SU-DHL-6 (cell line): ENCODE measurements around the gene GPR84.

ENCODE experiments used
- H2AFZ ChIP-seq: fragments of 200-600 bp; sonication (generic); 2 replicates; pipeline ENCODE4 v1.6.1; 2014; ENCODE audit warnings: low read depth, mild to moderate bottlenecking, moderate library complexity, mixed read lengths, antibody characterized with exemption, low read length; ENCODE audit not compliant: severe bottlenecking
- H3F3A ChIP-seq: fragments of 200-600 bp; shearing (Covaris generic); 2 replicates; pipeline ENCODE4 v1.6.0; 2016; ENCODE audit warnings: antibody characterized with exemption, mild to moderate bottlenecking; ENCODE audit not compliant: insufficient read depth
- H3K27ac ChIP-seq: fragments of 200-600 bp; sonication (generic); 2 replicates; pipeline ENCODE4 v1.5.1; 2016; ENCODE audit warnings: low read depth, mild to moderate bottlenecking, low read length, moderate library complexity, mixed read lengths
- H3K27me3 ChIP-seq: fragments of 200-600 bp; sonication (generic), shearing (Covaris generic); 2 replicates; pipeline ENCODE4 v1.6.0; 2014; ENCODE audit warnings: mild to moderate bottlenecking, low read length
- H3K36me3 ChIP-seq: fragments of 200-600 bp; sonication (generic); 2 replicates; pipeline ENCODE4 v1.6.1; 2014; ENCODE audit warnings: mild to moderate bottlenecking, low read length, mixed read lengths
- H3K4me2 ChIP-seq: fragments of 300-600, 200-600 bp; shearing (Covaris generic), sonication (generic); 2 replicates; pipeline ENCODE4 v1.6.0; 2014; ENCODE audit warnings: low read length, low read depth, mild to moderate bottlenecking; ENCODE audit not compliant: poor library complexity, severe bottlenecking
- H3K4me3 ChIP-seq: fragments of 200-600 bp; sonication (generic); 2 replicates; pipeline ENCODE4 v1.5.1; 2014; ENCODE audit warnings: antibody characterized with exemption, low read length, mild to moderate bottlenecking, mixed read lengths; ENCODE audit not compliant: insufficient read depth, poor library complexity, severe bottlenecking
- H3K79me2 ChIP-seq: fragments of 200-600 bp; sonication (generic); 2 replicates; pipeline ENCODE4 v1.6.1; 2014; ENCODE audit warnings: mild to moderate bottlenecking, low read length, moderate library complexity; ENCODE audit not compliant: insufficient read depth
- H3K9ac ChIP-seq: fragments of 200-600 bp; sonication (generic); 2 replicates; pipeline ENCODE4 v1.7.0; 2014; ENCODE audit warnings: mild to moderate bottlenecking, low read length
- H3K9me2 ChIP-seq: fragments of 200-600 bp; sonication (generic); replicated peaks from 2 replicates; pipeline ENCODE4 v1.6.1; 2014; ENCODE audit warnings: low read length; ENCODE audit not compliant: insufficient read depth
- H3K9me3 ChIP-seq: fragments of 200-600 bp; sonication (generic); 2 replicates; pipeline ENCODE4 v1.6.1; 2014; ENCODE audit warnings: low read length, mixed read lengths; ENCODE audit not compliant: insufficient read depth
- H4K20me1 ChIP-seq: fragments of 200-600 bp; sonication (generic); 2 replicates; pipeline ENCODE4 v1.6.1; 2014; ENCODE audit warnings: low read depth, mild to moderate bottlenecking, antibody characterized with exemption, low read length, moderate library complexity, mixed read lengths
- EZH2phosphoT487 ChIP-seq: fragments of 200-600 bp; sonication (generic), shearing (Covaris generic); conservative IDR thresholded peaks from 2 replicates; pipeline ENCODE4 v1.6.1; 2018; ENCODE audit warnings: mild to moderate bottlenecking, antibody characterized with exemption, low read length, moderate library complexity, mixed read lengths
- TF ChIP-seq, protein P1 (sequence below): fragments of 200-600 bp; sonication (generic); IDR thresholded peaks from one replicate; pipeline ENCODE4 v1.5.1; 2017; ENCODE audit warnings: antibody characterized with exemption, mild to moderate bottlenecking, low read length, moderate library complexity; ENCODE audit not compliant: insufficient read depth, poor library complexity, severe bottlenecking

GPR84 gene

GRCh38 chr12:54381136-54381535, 16.9 kb upstream of the GPR84 start:
- Histone ChIP-seq H3K4me3 (no peak overlapping the region), H2AFZ (no peak overlapping the region), H3K9me2 (no peaks in the 10 kb centered on the region), H3K79me2 (no peaks in the 10 kb centered on the region), H4K20me1 (no peaks in the 10 kb centered on the region), H3K4me2 (no peak overlapping the region), H3K36me3 (no peaks in the 10 kb centered on the region), H3F3A (no peaks in the 10 kb centered on the region), H3K9ac (no peak overlapping the region), H3K27me3 (no peaks in the 10 kb centered on the region), H3K9me3 (no peaks in the 10 kb centered on the region), H3K27ac (no peak overlapping the region)
- TF ChIP-seq, protein P1, sequence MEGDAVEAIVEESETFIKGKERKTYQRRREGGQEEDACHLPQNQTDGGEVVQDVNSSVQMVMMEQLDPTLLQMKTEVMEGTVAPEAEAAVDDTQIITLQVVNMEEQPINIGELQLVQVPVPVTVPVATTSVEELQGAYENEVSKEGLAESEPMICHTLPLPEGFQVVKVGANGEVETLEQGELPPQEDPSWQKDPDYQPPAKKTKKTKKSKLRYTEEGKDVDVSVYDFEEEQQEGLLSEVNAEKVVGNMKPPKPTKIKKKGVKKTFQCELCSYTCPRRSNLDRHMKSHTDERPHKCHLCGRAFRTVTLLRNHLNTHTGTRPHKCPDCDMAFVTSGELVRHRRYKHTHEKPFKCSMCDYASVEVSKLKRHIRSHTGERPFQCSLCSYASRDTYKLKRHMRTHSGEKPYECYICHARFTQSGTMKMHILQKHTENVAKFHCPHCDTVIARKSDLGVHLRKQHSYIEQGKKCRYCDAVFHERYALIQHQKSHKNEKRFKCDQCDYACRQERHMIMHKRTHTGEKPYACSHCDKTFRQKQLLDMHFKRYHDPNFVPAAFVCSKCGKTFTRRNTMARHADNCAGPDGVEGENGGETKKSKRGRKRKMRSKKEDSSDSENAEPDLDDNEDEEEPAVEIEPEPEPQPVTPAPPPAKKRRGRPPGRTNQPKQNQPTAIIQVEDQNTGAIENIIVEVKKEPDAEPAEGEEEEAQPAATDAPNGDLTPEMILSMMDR, result no peak
- TF ChIP-seq EZH2phosphoT487, result no peak

- H3K4me2 ChIP-seq, result peak overlapping the region; percentile 62
- no peaks in the 10 kb centered on the region for H4K20me1 ChIP-seq
- H3K36me3 ChIP-seq, result no peaks in the 10 kb centered on the region
- H2AFZ ChIP-seq, result peak overlapping the region; percentile 82
- H3K9me2 ChIP-seq, result no peaks in the 10 kb centered on the region
- no peaks in the 10 kb centered on the region for H3F3A ChIP-seq
- no peak overlapping the region for H3K27ac ChIP-seq
- H3K9ac ChIP-seq, result peak overlapping the region; percentile 28; the same call in 1 of the 2 replicates
- TF ChIP-seq EZH2phosphoT487, result no peak
- TF ChIP-seq, protein P1, result peak; percentile 100
- H3K79me2 ChIP-seq, result no peaks in the 10 kb centered on the region
- H3K9me3 ChIP-seq, result no peaks in the 10 kb centered on the region
- H3K27me3 ChIP-seq, result no peaks in the 10 kb centered on the region
- H3K4me3 ChIP-seq, result peak overlapping the region; percentile 35
Measured at GRCh38 chr12:54379398-54380201, 15.3 kb upstream of the GPR84 start.

DNA sequence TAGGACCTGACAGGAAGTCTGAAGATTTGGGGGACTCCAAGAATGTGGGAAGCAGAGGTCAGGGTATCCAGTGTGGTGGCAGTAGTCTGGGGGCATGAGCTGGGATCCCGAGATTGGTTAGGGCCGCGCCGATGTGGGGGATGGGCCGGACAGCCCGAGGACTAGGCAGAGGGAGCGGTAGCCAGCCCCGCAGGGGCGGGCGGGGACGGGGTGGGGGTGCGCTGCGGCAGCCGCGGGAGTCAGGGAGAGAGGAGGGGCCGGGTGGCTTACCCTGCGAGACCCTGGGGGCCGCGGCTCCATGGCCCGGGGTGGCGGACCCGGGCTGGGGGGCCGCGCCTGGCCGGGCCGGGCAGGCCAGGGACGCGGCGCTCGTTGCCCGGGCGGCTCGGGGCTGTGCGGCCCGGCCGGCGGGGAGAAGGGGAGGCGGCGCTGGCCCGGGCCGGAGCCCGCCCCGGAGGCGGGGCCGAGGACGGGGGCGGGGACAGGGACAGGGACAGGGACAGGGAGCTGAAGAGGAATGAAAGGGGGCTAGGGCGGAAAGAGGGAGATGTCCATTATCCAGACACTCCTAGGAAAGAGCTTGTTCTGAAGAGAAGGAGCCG, 14.6 kb upstream of the GPR84 start:
- peak overlapping the region; percentile 82 for H2AFZ ChIP-seq
- TF ChIP-seq, protein P1, result no peak
- TF ChIP-seq EZH2phosphoT487, result no peak
- H3F3A ChIP-seq, result no peaks in the 10 kb centered on the region
- no peaks in the 10 kb centered on the region for H4K20me1 ChIP-seq
- H3K27me3 ChIP-seq, result no peaks in the 10 kb centered on the region
- peak overlapping the region; percentile 35 for H3K4me3 ChIP-seq
- H3K27ac ChIP-seq, result no peak overlapping the region
- H3K9me3 ChIP-seq, result no peaks in the 10 kb centered on the region
- no peaks in the 10 kb centered on the region for H3K36me3 ChIP-seq
- peak overlapping the region; percentile 28; the same call in 1 of the 2 replicates for H3K9ac ChIP-seq
- no peaks in the 10 kb centered on the region for H3K9me2 ChIP-seq
- H3K4me2 ChIP-seq, result peak overlapping the region; percentile 62
- no peaks in the 10 kb centered on the region for H3K79me2 ChIP-seq
